GM20431 (cell line): Measurements from ENCODE around the gene HRH1.
"Not testable (repeated sequence)": the region's sequence is repeated elsewhere in the genome, so short reads cannot be mapped to it uniquely, and the experiment has no call there.

Source experiments
- in situ Hi-C: fragments of 300-500 bp; cut with MseI, MboI; formaldehyde crosslinking; loops from one replicate; pipeline ENCODE4 v1.15.0; 2020; ENCODE audit warnings: low sequenced_read_pairs; ENCODE audit not compliant: unreplicated experiment

The HRH1 gene

GRCh38 chr3:11235385-11235784 is 81.1 kb downstream of the HRH1 start:
- in situ Hi-C loops = loop anchor here (10.0 kb wide), 2 partner anchors 99 to 419 kb away; no protein-coding TSS in a partner anchor

- in situ Hi-C loops = loop anchor here (10.0 kb wide), 2 partner anchors 98 to 418 kb away; no protein-coding TSS in a partner anchor
These were observed 82.5 kb downstream of the HRH1 start for GRCh38 chr3:11236588-11237461.

DNA sequence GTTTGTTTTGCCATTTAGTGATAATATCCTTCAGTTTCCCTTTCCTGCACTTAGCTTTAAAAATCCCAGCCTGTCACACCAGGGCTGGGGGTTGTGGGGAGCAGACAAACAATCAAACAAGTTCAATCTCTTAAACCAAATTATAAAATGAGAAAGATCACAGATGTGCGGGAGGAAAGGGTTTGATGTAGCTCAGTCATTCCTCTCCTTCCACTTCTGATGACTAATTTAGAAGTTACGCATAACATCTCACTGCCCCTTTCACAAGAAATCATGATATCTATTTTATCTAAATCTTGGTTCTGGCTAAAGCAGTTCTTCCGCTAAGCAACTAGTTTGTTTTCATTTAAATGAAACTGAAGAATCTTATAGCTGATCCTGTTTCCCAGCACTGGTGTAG is 83.8 kb downstream of the HRH1 start:
- in situ Hi-C loops = loop anchor here (10.0 kb wide), 2 partner anchors 97 to 417 kb away; no protein-coding TSS in a partner anchor

DNA sequence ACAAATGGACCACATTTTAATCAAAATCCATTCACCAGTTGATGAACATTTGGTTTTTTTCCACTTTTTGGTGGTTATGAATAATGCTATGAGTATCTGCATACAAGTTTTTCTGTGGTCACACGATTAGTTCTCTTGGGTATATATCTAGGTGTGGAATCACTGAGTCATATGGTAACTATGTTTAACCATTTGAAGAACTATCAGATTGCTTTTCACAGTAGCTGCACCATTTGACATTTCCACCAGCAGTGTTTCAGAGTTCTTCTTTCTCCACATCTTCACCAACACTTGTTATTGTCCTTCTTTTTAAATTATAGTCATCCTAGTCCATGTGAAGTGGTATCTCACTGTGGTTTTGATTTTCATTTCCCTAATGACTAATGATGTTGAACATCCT is 84.6 kb downstream of the HRH1 start:
- in situ Hi-C loops = loop anchor here (10.0 kb wide), 2 partner anchors 96 to 416 kb away; no protein-coding TSS in a partner anchor

DNA sequence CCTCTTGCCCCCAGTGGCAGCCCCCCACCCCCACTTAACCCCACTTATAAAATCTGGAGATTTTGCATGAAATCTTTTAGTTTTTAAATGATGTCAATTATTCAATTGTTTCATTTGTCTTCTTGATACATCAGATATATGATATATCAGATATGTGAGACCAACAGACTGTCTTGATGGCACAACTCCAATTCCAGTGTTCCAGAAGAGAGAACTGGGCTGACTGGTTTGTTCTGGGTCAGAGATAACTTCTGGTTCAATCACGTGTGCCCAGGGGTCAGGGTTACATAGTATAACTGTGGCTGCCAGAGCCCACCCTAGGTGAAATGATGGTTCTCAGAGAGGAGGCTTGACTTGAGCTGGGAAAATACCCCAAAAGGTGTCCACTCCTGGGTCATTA is 85.5 kb downstream of the HRH1 start:
- in situ Hi-C loops = loop anchor here (10.0 kb wide), 2 partner anchors 95 to 415 kb away; no protein-coding TSS in a partner anchor

DNA sequence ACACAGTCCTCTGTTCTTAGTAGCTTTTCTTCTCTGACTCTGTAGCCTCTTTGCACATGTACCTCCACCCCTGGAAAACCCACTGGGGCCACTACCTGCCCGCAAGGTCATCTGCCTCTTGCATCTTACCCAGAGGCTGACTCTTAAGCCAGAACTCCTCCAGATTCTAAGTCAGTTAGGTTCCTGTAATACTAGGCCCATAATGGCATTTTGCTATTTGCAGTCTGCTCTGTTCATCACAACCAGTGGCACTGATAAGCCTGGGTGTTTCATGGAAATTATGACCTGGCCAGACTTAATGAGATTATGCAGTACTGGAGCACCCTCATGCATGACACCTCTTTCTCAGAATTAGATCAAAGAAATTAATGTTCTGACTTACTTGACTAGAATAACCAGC is 86.2 kb downstream of the HRH1 start:
- in situ Hi-C loops = no loop called here

DNA sequence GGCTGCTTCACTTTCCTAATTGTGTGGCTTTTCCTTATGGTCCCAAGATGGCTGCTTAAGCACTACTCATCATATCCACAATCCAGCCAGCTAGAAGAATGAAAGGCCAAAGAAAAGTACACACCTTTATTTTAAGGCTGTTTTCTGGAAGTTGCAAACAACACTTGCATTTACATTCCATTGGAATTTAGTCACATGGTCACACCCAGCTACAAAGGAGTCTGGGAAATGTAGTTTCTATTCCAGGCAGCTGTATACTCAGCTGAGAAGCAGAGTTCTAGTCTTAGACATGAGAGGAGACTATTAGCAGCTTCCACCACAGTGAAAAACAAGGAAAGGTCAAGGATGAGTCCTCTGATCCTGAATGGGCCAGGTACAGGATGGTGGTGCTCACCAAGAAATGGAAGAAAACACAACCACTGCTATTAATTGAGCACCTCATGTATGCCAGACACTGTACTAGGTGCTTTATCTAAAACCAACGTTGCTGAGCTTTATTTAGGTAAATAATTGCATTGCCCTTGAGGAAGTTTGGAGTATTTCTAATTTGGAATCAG is 89.9 kb downstream of the HRH1 start:
- in situ Hi-C loops = no loop called here

DNA sequence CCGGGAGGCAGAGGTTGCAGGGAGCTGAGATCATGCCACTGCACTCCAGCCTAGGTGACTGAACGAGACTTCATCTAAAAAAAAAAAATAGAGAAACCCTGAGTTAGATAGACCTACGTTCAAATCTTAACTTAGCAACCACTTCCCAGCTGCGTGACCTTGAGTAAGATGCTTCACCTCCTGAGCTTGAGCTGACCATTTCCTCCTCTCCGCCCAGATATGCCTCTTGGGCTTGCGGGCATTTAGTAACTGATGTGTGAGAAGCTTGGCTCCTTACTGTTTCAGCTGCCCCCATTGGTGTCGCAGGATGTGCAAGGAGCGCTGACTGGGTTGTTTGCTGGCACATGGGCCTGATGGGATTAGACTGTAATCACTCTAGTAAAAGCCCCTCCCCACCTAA is 91.0 kb downstream of the HRH1 start:
- in situ Hi-C loops = no loop called here

DNA sequence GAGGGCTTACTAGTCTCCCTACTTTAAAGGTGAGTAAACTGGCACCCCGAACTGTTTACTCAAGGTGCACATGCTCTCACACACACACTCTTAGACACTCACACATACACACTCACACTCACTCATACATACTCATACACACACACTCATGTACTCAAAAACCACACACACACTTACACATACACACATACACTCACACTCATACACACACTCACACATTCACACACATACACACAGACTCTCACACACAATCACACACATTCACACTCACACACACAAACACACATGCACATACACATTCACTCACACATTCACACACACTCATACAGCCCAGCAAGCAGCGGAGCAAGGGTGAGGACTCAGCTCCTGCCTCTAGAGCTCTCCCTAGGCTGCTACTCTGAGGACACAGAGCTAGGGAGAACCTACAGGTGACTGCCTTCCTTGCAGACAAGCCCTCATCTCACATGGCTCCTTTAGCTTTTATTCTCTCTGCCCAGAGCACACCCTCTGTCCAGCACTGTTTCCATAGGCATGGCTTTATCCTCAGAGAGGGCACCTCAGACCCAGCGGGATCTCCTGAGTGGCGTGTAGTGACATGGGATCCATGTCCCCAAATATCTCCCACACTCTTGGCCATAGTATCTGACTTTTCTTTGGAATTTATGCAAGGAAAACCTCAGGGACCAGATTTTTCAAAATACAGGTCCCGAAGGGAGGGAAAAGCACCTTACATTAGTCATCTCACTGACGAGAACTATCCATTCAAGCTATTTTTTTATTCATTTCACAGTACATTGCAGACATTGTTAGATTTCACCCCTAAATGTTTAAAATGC is 91.8 kb downstream of the HRH1 start:
- in situ Hi-C loops = no loop called here

- in situ Hi-C loops = no loop called here
These were observed 92.3 kb downstream of the HRH1 start for GRCh38 chr3:11246663-11246970.

DNA sequence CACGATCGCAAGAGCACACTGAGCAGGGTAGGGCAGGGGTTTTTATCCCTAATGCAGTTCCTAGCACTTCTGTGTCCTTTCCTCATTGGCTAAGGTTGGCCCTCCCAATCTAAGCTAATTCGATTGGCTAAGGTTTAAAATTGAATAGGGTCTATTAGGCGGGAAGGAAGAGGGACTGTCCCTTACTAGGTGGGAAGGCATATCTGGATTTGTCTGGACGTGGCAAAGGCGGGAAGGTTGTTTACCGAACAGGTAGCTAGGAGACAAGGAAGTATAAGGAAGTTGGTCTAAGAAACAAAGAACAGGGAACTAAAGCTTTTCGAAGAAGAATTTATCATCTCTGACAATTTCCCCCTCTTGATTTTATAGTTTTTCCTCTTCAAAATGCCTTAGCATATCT is 93.1 kb downstream of the HRH1 start:
- in situ Hi-C loops = no loop called here

- in situ Hi-C loops = no loop called here
These were observed 94.3 kb downstream of the HRH1 start for GRCh38 chr3:11248596-11248995.

DNA sequence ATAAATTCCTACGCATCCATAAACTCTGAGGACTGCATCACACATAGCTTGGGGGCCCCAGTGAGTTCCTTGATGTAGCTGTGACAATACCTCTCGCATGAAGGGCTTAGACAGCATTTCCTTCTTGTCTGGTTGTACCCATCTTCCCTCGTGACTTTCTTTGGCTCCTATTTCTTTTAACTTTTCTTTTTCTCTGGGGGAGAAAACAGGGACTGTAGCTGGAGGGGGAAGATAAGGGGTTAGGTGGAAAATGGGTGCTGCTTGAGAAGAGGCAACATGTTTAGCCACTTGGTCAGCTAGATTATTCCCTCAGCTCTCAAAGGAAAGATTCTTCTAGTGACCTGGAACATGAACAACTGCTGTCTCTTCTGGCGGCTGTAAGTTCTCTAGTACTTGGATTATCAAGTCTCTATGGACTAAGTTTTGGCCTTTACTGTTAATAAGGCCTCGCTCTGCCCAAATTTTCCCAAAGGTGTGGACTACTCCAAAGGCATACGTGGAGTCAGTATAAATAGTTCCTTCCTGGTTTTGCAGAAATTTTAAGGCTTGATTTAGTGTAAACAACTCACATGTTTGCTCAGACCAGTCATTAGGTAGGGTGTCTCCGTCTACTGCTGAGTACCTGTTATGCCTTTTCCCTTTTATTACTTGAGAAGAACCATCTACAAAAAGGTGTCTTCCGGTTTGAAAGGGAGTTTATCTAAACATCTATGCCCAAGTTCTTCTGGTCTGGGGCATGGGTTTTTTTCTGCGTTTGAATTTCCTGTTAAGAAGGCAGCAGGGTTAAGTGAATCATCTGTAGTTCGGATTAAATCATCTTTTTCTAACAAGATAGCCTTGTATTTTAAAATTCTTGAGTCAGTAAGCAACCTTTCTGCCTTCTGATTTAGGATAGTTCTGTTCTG is 96.9 kb downstream of the HRH1 start:
- in situ Hi-C loops = no loop called here

GRCh38 chr3:11251807-11252176 is 97.5 kb downstream of the HRH1 start:
- in situ Hi-C loops = no loop called here

DNA sequence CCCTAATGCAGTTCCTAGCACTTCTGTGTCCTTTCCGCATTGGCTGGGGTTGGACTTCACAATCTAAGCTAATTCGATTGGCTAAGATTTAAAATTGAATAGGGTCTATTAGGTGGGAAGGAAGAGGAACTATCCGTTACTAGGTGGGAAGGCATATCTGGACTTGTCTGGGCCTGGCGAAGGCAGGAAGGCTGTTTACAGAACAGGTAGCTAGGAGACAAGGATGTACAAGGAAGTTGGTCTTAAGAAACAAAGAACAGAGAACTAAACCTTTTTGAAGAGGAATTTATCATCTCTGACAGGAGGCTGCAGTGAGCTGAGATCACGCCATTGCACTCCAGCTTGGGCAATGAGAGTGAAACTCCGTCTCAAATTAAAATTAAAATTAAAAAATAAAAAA is 100.6 kb downstream of the HRH1 start:
- in situ Hi-C loops = no loop called here

DNA sequence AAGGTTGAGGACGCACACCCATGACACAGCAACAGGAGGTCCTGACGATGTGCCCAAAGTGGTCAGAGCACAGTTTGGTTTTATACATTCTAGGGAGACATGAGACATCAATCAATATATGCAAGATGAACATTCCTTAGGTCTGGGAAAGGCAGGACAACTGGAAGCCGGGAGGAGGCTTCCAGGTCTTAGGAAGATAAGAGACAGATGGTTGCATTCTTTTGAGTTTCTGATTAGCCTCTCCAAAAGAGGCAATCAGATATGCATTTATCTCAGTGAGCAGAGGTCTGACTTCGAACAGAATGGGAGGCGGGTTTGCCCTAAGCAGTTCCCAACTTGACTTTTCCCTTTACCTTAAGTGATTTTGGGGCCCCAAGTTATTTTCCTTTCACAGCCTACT is 101.2 kb downstream of the HRH1 start:
- in situ Hi-C loops = not testable (repeated sequence)

GRCh38 chr3:11258958-11259357 is 104.7 kb downstream of the HRH1 start:
- in situ Hi-C loops = no loop called here

GRCh38 chr3:11260460-11260859 is 106.2 kb downstream of the HRH1 start:
- in situ Hi-C loops = no loop called here

DNA sequence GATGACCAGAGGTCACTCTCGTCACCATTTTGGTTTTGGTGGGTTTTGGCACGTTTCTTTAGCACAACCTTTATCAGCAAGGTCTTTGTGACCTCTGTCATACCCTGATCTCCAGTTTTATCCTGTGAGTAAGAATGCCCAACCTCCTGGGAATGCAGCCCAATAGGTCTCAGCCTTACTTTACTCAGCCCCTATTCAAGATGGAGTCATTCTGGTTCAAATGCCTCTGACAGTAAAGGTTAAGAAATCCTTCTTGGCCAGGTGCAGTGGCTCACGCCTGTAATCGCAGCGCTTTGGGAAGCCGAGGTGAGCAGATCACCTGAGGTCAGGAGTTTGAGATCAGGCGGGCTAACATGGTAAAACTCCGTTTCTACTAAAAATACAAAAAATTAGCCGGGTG is 114.7 kb downstream of the HRH1 start:
- in situ Hi-C loops = no loop called here
